NCI-H2227 (cell line): ENCODE results near the gene VPS4B.
A peak's percentile ranks its signal among the peaks of the same experiment; 100 is the strongest.
"Not testable (repeated sequence)": the region's sequence is repeated elsewhere in the genome, so short reads cannot be mapped to it uniquely, and the experiment has no call there.

ENCODE experiments used
- DNase-seq: peaks from one replicate; lab custom pipeline; 2025; ENCODE audit not compliant: unreplicated experiment; lab: John Stamatoyannopoulos, UW

Gene VPS4B

GRCh38 chr18:63373161-63373560, 49.1 kb downstream of the VPS4B start:
- no peak for DNase-seq

GRCh38 chr18:63368611-63369010, 53.7 kb downstream of the VPS4B start:
- DNase-seq, result no peak

GRCh38 chr18:63367053-63367953, 55.0 kb downstream of the VPS4B start, which contains the start of gene KDSR:
TSS of gene KDSR (minus strand) at chr18:63367206. CDS start at chr18:63367118, 88 bp downstream.
- peak; percentile 99 for DNase-seq

GRCh38 chr18:63366213-63367052, 55.8 kb downstream of the VPS4B start:
- DNase-seq, result peak; percentile 27

- DNase-seq, result no peak
Observed at GRCh38 chr18:63365876-63366212, 56.4 kb downstream of the VPS4B start.

GRCh38 chr18:63363951-63364350, 58.3 kb downstream of the VPS4B start:
- DNase-seq, result no peak

GRCh38 chr18:63363420-63363819, 58.9 kb downstream of the VPS4B start:
- DNase-seq, result not testable (repeated sequence)

- no peak for DNase-seq
Observed at GRCh38 chr18:63356272-63356896, 65.9 kb downstream of the VPS4B start.

- DNase-seq, result no peak
Observed at GRCh38 chr18:63350230-63350629, 72.0 kb downstream of the VPS4B start.

GRCh38 chr18:63348508-63349136, 73.7 kb downstream of the VPS4B start:
- no peak for DNase-seq

GRCh38 chr18:63346480-63347183, 75.6 kb downstream of the VPS4B start:
- DNase-seq, result no peak

GRCh38 chr18:63346031-63346430, 76.2 kb downstream of the VPS4B start:
- no peak for DNase-seq

GRCh38 chr18:63344918-63345317, 77.4 kb downstream of the VPS4B start:
- no peak for DNase-seq

GRCh38 chr18:63344263-63344662, 78.0 kb downstream of the VPS4B start:
- no peak for DNase-seq

- DNase-seq, result peak; percentile 59
Observed at GRCh38 chr18:63342206-63342605, 80.1 kb downstream of the VPS4B start.

GRCh38 chr18:63339920-63340484, 82.3 kb downstream of the VPS4B start:
- peak; percentile 49 for DNase-seq
